Fibroblast of mammary gland (primary cell): ENCODE measurements around the gene THBS3.

Experiments used
- DNase-seq: peaks from one replicate; pipeline ENCODE4 v3.0.0-alpha.2; 2010; ENCODE audit warnings: low read depth
- H3K4me3 ChIP-seq: 2 replicates; pipeline ENCODE4 v1.5.1; 2011; ENCODE audit warnings: low read depth, mild to moderate bottlenecking, low read length, moderate library complexity; ENCODE audit not compliant: control insufficient read depth
- TF ChIP-seq, protein P1 (sequence below): conservative IDR thresholded peaks from 2 replicates; pipeline ENCODE4 v1.5.1; 2011; ENCODE audit warnings: low read depth, low read length, inconsistent platforms; ENCODE audit not compliant: control insufficient read depth, insufficient read depth

THBS3 gene

DNA sequence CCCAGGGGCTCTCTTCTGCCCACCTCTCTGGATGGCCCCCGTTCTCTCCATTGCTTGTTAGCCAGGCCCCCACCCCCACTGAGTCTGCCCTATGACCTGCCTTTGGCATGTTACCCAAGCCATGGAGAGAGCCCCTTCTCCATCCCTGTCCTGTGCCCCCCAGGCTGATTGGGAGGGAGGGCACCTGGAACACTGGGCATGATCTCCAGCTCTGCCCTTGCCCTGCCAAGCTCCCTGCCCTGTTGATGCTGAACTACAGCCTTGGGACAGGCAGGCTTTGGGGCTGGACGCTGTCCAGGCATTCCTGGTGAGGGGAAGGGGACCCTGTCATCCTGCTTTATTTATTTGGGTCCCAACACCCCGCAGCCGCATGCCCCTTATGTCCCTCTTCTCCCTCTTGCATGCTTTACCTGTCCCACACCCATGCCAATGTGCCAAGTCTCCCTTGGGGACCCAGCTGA, 23.3 kb downstream of the THBS3 start:
- no peak overlapping the region for H3K4me3 ChIP-seq
- DNase-seq, result no peak
- TF ChIP-seq, protein P1, sequence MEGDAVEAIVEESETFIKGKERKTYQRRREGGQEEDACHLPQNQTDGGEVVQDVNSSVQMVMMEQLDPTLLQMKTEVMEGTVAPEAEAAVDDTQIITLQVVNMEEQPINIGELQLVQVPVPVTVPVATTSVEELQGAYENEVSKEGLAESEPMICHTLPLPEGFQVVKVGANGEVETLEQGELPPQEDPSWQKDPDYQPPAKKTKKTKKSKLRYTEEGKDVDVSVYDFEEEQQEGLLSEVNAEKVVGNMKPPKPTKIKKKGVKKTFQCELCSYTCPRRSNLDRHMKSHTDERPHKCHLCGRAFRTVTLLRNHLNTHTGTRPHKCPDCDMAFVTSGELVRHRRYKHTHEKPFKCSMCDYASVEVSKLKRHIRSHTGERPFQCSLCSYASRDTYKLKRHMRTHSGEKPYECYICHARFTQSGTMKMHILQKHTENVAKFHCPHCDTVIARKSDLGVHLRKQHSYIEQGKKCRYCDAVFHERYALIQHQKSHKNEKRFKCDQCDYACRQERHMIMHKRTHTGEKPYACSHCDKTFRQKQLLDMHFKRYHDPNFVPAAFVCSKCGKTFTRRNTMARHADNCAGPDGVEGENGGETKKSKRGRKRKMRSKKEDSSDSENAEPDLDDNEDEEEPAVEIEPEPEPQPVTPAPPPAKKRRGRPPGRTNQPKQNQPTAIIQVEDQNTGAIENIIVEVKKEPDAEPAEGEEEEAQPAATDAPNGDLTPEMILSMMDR, result no peak

DNA sequence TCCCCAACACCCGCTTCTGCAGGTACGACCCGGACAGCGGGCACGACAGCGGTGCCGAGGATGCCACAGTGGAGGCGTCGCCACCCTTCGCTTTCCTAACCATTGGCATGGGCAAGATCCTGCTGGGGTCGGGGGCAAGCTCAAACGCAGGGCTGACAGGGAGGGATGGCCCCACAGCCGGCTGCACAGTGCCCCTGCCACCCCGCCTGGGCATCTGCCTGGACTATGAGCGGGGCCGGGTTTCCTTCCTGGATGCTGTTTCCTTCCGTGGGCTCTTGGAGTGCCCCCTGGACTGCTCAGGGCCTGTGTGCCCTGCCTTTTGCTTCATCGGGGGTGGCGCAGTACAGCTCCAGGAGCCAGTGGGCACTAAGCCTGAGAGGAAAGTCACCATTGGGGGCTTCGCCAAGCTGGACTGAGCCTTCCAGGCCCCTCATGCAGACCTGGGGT, 23.9 kb downstream of the THBS3 start:
- no peak overlapping the region for H3K4me3 ChIP-seq
- TF ChIP-seq, protein P1, result no peak
- DNase-seq, result no peak

DNA sequence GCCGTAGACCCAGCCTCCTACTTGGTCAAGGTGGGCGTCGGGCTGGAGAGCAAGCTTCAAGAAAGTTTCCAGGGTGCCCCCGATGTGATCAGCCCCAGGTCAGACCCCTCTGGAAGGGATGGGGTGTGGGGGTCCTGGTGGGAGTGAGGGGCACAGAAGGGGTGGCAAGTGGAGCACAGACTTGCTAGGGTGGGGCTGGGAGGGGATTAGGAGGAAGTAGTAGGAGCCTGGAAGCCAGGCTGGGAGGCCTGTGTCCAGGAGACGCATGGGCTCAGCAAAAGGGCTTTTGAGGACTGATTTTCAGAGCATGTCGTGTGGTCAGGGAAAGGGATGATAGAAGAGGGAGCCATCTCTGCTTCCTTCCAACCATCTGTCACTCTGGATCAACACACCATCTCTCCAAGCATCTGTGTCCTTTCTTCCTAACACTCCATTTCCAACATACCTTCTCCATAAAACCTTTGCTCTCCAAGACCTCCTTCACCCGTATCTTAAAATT, 25.6 kb downstream of the THBS3 start:
- no peak overlapping the region for H3K4me3 ChIP-seq
- DNase-seq, result no peak
- TF ChIP-seq, protein P1, result no peak

DNA sequence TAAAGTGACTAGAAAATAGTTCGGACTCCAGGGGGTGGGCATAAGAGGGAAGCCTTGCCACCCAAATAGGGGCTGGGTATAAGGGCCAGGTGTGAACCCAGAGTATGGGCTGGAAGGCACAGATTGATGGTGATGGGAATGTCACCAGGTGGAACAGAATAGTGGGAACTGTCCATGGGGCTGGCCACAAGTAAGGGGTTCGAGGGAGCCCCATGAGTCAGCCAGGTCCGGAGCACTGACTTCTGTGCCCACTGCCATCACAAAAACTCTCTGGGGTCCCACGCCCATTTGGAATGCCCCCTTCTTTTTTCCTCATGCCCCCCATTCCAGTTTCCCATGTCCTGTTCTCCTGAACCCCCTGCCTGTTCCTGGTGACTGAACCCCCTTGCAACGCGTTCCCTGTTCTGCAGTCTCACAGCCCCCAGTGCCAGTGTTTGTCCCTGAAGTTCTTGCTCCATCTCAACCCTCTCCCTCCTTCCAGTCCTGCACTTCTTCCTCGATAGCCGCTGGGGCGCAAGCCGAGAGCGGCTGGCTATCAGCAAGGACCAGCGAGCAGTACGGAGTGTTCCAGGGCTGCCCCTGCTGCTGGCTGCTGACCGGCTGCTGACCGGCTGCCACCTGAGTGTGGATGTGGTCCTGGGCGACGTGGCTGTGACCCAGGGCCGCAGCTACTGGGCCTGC, 26.2 kb downstream of the THBS3 start:
- TF ChIP-seq, protein P1, result no peak
- no peak overlapping the region for H3K4me3 ChIP-seq
- DNase-seq, result no peak

DNA sequence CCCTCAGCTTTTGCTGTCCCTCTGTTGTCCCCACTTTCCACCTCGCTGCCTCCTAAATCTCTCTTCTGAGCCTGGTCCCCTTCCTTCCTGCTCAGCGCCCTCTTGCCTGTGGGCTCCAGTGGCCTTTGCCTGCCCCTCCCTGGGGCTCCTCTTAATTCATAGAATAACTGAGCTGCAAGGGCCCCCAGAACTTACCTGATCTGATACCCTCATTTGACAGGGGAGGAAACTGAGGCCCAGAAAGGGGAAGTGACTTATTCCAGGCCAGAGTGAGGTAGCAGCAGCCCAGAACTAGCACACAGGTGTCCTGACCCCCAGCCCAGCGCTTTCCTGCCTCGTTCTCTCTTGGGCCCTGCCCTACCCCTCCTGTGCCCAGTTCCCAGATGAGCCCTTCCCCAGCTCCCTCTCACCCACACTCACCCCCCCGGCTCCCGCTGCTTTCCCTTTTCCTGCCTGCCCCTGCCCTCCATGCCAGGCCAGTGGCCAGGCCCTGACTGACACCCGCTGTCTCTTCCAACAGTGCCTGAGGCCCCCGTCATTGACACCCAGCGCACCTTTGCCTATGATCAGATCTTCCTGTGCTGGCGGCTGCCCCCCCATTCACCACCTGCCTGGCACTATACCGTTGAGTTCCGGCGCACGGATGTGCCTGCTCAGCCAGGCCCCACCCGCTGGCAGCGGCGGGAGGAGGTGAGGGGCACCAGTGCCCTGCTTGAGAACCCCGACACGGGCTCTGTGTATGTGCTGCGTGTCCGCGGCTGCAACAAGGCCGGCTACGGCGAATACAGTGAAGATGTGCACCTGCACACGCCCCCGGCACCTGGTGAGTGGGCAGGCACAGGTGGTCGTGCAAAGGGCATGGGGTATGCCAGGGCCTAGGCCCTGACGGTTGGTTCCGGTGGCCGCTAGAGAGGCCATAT, 28.3 kb downstream of the THBS3 start:
- TF ChIP-seq, protein P1, result no peak
- H3K4me3 ChIP-seq, result no peak overlapping the region
- DNase-seq, result no peak

DNA sequence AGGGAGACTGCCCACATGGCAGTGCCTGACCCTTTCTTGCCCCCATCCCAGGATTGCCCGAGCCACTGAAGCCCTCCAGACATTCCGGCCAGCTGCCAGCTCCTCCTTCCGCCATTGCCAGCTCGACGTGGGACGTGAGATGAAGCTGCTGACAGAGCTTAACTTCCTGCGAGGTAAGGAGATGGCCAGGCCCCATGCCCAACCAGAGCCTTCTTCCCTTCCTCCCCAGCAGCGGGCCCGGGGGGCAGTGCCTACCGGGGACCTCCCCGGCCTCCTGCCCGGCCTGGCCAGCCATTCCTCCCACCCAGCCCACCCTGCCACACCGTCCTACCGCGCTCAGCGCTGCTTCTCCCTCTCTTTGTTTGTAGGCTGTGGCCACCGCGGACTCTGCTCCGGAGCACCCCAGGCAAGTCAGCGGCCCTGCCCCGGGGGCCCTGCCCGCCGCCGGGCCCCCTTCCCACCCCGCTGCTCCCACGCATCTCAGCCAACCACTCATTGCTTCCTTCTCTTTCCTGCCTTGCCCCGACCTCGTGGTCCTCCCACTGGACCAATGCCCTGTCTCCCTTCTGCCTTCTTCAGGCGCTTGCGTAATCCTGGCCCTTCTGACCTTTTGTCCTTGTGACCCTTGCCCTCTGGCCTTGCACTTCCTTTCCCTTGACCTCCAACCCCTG, 29.1 kb downstream of the THBS3 start:
- TF ChIP-seq, protein P1, result no peak
- no peak overlapping the region for H3K4me3 ChIP-seq
- no peak for DNase-seq
